Neural cell (in vitro differentiated cells): ENCODE results near the gene MRPS31.

Experiments used
- EP300 ChIP-seq: fragments of 450-650 bp; conservative IDR thresholded peaks from 2 replicates; pipeline ENCODE4 v1.6.1; 2014; ENCODE audit warnings: antibody characterized with exemption, mild to moderate bottlenecking, moderate library complexity; ENCODE audit not compliant: poor library complexity, severe bottlenecking
- EZH2 ChIP-seq: fragments of 200-600, 300-800 bp; shearing (Covaris generic), sonication (generic); IDR thresholded peaks from 2 replicates; pipeline ENCODE4 v1.6.1; 2014; ENCODE audit warnings: antibody characterized with exemption, low read length, borderline replicate concordance, mild to moderate bottlenecking; ENCODE audit not compliant: insufficient read depth, poor library complexity, severe bottlenecking
- MXI1 ChIP-seq: fragments of 450-650 bp; conservative IDR thresholded peaks from 2 replicates; pipeline ENCODE4 v1.6.1; 2014; ENCODE audit warnings: antibody characterized with exemption, mild to moderate bottlenecking; ENCODE audit not compliant: poor library complexity, severe bottlenecking
- POLR2AphosphoS5 ChIP-seq: IDR thresholded peaks from 2 replicates; pipeline ENCODE4 v1.6.1; 2012
- RAD21 ChIP-seq: fragments of 450-650 bp; conservative IDR thresholded peaks from 2 replicates; pipeline ENCODE4 v1.6.1; 2014; ENCODE audit warnings: antibody characterized with exemption, mild to moderate bottlenecking, moderate library complexity
- SMC3 ChIP-seq: fragments of 450-650 bp; conservative IDR thresholded peaks from 2 replicates; pipeline ENCODE4 v1.6.1; 2014; ENCODE audit warnings: antibody characterized with exemption, mild to moderate bottlenecking, moderate library complexity; ENCODE audit not compliant: poor library complexity
- TF ChIP-seq, protein P1 (sequence below): fragments of 450-650 bp; IDR thresholded peaks from 2 replicates; pipeline ENCODE4 v1.5.1; 2014; ENCODE audit warnings: antibody characterized with exemption, mild to moderate bottlenecking, moderate library complexity; ENCODE audit not compliant: poor library complexity, severe bottlenecking
- TF ChIP-seq, protein P2 (sequence below): IDR thresholded peaks from 2 replicates; pipeline ENCODE4 v1.6.1; 2012; ENCODE audit warnings: borderline replicate concordance

DNA sequence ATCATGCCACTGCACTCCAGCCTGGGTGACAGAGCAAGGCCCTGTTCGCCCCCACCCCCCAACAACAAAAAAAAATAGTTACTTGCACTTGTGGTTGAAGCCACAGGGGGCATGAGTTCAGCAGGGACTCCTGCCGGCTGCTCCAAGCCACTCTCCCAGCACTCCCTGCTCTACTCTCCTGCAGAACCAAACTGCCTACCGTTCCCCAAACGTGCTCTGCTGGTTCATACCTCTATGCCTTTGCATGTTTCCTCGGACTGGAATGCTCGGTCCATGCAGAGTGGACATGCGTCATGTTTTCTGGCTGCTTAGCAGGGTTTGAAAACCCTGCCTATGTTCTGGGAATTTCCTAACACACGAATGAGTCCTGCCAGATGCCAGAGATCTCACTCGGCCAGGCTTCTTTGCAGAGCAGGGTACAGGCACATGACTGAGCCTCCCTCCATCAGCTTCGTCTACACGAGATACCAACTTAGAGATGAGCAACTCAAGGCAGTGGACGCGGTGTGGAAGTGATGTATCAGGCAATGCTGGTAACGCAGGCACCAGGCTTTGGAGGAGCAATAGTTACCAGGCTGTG lies 9.9 kb upstream of the MRPS31 start:
- no peak for TF ChIP-seq EZH2
- no peak for TF ChIP-seq RAD21
- TF ChIP-seq, protein P1, sequence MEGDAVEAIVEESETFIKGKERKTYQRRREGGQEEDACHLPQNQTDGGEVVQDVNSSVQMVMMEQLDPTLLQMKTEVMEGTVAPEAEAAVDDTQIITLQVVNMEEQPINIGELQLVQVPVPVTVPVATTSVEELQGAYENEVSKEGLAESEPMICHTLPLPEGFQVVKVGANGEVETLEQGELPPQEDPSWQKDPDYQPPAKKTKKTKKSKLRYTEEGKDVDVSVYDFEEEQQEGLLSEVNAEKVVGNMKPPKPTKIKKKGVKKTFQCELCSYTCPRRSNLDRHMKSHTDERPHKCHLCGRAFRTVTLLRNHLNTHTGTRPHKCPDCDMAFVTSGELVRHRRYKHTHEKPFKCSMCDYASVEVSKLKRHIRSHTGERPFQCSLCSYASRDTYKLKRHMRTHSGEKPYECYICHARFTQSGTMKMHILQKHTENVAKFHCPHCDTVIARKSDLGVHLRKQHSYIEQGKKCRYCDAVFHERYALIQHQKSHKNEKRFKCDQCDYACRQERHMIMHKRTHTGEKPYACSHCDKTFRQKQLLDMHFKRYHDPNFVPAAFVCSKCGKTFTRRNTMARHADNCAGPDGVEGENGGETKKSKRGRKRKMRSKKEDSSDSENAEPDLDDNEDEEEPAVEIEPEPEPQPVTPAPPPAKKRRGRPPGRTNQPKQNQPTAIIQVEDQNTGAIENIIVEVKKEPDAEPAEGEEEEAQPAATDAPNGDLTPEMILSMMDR = no peak
- TF ChIP-seq, protein P2, sequence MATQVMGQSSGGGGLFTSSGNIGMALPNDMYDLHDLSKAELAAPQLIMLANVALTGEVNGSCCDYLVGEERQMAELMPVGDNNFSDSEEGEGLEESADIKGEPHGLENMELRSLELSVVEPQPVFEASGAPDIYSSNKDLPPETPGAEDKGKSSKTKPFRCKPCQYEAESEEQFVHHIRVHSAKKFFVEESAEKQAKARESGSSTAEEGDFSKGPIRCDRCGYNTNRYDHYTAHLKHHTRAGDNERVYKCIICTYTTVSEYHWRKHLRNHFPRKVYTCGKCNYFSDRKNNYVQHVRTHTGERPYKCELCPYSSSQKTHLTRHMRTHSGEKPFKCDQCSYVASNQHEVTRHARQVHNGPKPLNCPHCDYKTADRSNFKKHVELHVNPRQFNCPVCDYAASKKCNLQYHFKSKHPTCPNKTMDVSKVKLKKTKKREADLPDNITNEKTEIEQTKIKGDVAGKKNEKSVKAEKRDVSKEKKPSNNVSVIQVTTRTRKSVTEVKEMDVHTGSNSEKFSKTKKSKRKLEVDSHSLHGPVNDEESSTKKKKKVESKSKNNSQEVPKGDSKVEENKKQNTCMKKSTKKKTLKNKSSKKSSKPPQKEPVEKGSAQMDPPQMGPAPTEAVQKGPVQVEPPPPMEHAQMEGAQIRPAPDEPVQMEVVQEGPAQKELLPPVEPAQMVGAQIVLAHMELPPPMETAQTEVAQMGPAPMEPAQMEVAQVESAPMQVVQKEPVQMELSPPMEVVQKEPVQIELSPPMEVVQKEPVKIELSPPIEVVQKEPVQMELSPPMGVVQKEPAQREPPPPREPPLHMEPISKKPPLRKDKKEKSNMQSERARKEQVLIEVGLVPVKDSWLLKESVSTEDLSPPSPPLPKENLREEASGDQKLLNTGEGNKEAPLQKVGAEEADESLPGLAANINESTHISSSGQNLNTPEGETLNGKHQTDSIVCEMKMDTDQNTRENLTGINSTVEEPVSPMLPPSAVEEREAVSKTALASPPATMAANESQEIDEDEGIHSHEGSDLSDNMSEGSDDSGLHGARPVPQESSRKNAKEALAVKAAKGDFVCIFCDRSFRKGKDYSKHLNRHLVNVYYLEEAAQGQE = no peak
- TF ChIP-seq MXI1 = no peak
- no peak for TF ChIP-seq POLR2AphosphoS5
- TF ChIP-seq EP300 = no peak
- no peak for TF ChIP-seq SMC3
